Mucosa of gallbladder (tissue), 1 donor: Measurements from ENCODE around the gene PTPRD. TPM values are rescaled to one million over a fixed set of nuclear protein-coding genes. Genes with fewer than 3 reads are reported as not detected.
"Not testable (repeated sequence)": the region's sequence is repeated elsewhere in the genome, so short reads cannot be mapped to it uniquely, and the experiment has no call there.

Experiments used
- DNase-seq: peaks from one replicate; pipeline ENCODE4 v3.0.0-alpha.2; 2020; ENCODE audit warnings: low spot score
- total RNA-seq: library from RNA; stranded (reverse); gene quantifications from one replicate; pipeline ENCODE4 v1.2.1, GENCODE V29; 2021
- donor health status: DM: no; HTN: no; CAD: no.

PTPRD gene
- total RNA-seq, 1 donor from 2014 or later: 35.9 TPM

- DNase-seq: no peak
Measured at GRCh38 chr9:9970514-9970913, 642.3 kb downstream of the PTPRD start.

DNA sequence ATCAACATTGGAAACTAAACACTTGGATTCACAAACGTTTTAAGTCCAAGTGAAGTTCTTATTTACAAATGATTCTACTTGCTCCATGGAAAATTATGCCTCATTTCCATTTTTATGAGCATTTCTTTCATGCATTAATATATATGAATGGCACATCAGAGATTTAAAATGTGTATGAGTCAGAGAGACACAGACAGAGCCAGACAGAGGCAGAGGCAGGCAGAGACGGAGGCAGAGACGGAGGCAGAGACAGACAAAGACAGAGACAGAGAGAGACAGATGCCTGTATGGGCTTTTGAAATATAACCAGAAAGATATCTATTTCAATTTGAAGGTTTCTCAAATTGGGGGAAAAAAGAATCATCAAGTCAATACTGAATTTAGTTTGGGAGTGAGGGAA is 649.0 kb downstream of the PTPRD start:
- no peak for DNase-seq

GRCh38 chr9:9961934-9962333 is 650.9 kb downstream of the PTPRD start:
- no peak for DNase-seq

- no peak for DNase-seq
Measured at GRCh38 chr9:9961487-9961886, 651.3 kb downstream of the PTPRD start.

GRCh38 chr9:9951556-9952160 is 661.1 kb downstream of the PTPRD start:
- DNase-seq: no peak

DNA sequence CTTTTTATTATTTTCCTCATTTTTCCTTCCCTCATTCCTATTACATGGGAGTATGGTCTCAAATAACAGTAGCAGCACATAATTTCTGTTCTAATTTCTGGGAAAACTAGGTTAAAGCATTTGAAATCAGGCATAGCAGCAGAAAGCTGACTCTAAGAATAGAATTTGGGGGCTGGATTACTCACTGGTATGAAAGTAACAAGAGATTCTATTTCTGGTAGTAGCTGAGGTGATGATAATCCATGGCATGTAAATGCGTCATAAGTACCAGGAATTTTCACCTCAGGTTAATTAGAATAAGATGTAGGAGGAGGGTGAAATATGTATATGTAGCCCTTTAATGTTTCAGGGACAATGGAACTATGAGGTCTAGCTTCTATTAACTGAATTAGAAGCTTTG is 662.0 kb downstream of the PTPRD start:
- no peak for DNase-seq

DNA sequence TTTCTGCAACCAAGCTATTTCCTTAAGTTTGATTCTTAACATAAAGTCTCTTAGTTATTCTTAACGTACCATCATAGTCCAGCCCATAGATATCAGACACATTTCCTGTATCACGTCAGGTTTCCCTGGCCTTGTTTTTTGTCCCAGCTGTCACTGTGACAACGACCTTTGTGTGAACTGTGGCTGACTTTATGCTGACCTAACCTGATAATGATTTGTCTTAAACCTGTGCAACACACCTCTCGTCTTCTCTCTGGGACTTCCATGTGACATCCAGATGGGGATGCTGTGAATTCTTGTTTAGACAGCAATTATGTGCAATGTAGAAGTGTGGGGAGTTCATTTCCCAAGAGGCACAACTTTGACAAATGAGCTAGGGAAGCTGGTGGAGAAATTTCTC is 662.8 kb downstream of the PTPRD start:
- no peak for DNase-seq

DNA sequence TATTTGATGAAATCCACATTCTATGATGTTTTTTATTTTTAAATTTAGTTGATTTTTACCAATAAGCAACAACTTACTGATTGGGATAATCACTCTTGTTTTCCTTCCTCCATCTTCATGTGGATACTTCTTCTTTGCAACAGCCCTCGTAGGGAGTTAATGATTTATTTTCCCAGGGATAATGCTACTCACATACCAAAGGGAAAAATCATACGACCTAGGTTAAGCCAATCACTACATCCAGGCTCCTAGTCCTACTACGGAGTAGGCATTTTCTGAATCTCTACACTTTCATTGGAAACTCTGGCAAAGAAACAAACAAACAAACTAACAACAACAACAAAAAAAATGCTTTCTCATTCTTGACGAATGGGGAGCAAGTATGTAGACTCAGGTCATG is 663.4 kb downstream of the PTPRD start:
- no peak for DNase-seq

DNA sequence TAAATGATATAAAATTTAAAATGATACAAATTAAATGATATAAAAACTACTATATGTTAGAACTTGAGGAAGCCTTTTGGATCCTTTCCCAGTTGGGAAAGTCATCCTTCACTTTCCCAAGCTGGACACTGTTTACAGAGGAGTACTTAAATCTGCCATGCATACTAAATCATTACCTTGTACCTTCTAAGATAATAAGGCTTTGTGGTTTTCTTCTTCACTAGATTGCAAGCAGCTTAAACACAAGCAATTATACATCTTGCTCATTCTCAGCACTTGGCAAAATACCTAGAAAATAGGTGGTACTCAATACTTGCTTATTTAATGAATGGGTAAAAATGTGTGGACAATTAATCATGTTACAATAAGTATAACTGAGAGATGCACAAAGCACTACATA is 666.8 kb downstream of the PTPRD start:
- no peak for DNase-seq

DNA sequence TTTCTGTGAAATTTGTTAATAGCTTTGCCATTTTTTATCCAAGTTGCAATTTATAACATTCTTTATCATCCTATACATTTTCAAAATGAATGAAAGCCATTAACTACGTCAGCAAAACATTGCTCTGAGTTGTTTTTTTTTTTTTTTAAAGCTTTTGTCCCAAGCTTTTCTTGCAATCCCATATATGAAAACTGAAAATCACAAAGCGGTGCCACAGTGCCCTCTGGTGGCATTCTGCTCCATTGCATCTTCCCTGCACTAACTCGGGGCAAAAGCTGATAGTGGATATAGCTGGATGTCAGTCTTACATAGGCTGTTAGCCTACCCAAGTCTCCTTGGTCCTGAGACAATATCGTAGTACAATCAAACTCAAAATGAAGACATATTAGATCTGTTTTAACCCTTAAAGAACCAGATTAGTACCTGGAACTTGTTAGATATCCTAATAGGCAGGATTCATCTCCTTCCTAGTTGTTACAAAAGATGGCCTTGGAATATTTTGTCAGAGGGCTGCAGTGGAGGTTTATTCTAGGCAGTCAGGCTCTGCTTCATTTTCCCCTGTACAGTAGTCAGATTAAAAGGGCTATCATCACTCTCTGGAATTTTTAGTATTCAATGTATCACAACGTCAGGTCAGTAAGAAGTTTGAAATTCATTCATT is 669.9 kb downstream of the PTPRD start:
- DNase-seq: peak; percentile 50

GRCh38 chr9:9938432-9938831 is 674.4 kb downstream of the PTPRD start:
- no peak for DNase-seq

- DNase-seq: not testable (repeated sequence)
Measured at GRCh38 chr9:9931464-9931863, 681.3 kb downstream of the PTPRD start.

DNA sequence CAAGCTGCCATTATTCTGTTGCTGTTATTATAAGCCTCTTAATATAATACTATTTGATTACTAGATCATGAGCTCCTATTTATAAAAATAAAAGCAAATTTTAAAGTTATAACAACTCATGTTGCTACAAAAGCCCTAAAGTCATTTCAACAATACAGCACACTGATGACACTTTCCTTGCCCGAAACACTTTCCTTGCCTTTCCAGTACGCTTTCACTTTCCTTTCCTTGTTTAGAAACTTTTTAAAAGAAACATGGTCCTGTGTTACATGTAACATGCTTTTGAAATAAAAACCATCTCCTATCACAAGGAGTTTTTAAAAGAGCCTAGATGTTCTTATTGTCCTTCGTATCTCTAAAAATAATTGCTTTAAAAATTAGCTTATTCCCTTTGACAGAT is 688.4 kb downstream of the PTPRD start:
- DNase-seq: no peak

GRCh38 chr9:9921805-9922204 is 691.0 kb downstream of the PTPRD start:
- DNase-seq: no peak

DNA sequence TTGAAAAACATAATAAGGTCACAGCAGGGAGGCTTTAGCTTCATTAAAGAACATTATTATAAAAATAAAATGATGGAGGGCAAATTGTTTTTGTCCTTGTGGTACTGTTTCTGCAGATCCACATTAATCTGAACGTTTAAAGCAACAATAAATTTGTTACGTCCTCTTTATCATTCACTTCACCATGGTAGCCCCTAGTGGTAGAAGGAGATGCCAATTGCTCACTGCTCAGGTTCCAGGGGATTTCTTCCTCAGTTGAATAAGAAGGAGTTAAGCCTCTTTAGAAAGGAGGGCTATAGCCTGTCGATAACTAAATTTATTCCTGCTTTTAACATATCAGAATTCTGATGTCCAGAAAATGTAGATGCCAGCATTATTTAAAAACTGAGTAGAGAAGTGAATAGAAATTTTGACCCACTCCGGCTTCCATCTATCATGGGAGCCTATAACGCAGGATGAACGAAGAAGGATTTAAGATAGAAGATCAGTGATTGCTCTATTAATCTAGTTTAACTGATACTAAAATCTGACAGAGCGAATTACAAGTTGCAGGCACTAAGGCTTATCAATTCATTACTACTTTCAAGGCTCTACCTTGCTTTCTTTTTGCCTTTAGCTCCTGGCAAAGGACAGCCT is 692.3 kb downstream of the PTPRD start:
- DNase-seq: no peak

GRCh38 chr9:9919174-9919775 is 693.5 kb downstream of the PTPRD start:
- DNase-seq: no peak

DNA sequence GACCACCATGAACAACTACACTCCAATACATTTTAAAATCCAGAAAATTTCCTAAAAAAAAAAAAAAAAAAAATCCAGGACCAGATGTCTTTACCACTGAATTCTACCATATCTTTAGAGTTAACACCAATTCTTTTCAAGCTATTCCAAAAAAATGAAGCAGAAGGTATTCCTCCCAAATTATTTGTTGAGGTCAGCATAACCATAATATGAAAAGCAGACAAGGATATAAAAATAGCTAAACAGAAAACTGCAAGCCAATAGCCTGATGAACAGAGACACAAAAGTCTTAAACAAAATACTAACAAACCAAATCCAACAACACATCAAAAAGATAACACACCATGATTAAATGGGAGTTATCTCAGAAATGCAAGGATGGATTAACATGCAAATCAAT is 695.4 kb downstream of the PTPRD start:
- DNase-seq: no peak

DNA sequence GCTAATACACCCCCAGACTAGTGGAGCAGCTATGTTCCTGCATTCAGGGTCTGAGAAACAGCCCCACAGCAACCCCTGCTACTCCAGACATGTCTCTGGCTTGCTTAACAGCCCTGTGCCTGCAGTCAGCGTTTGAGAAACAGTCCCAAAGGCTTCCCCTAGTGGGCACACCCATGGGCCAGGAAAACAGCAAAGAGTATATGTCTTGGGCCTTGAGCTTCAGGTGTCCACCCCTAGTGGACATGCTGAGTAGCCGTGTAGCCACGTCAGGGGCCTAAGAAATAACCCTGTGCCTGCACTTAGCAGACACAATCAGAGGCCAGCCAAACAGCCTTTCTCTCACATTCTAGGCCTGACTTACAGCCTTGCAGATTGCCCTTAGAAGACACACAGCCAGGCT is 698.6 kb downstream of the PTPRD start:
- no peak for DNase-seq

- no peak for DNase-seq
Measured at GRCh38 chr9:9913276-9913832, 699.4 kb downstream of the PTPRD start.

DNA sequence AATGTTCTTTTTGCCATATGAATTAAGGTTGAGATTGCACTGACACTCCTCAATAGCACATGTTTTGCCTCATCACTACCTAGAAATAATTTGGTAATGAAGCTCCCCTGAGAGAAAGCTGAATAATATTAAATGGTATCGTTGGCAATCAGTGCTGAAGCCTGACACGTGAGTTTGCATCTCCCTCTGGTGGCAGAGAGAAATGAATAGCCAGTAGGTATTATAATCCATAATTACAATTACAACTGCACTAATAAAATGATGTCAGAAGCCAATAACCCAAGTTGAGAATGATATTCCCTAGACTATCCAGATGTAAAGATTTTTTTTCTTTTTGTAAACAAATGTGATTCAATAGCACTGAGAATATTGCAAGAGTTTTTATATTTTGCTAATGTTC is 700.3 kb downstream of the PTPRD start:
- no peak for DNase-seq

- DNase-seq: no peak
Measured at GRCh38 chr9:9905736-9906135, 707.1 kb downstream of the PTPRD start.

DNA sequence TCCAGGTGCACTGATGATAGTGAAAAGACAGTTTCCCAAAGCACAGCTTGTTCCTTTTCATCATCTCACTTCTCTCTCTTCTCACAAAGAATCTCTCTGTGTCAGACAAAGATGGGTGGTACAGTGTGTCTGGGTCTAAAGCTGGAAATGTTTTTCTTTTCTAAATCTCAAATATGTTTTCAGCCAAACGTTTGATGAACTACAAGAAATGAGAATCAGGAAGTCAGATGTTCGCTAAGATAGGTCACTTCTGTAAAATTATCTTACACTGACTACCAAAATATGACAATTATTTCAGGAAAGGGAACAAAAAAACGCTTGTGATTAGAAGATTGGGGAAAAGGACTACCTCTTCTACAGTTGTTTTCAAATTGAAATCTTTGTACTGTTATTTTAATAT is 708.8 kb downstream of the PTPRD start:
- no peak for DNase-seq

- DNase-seq: no peak
Measured at GRCh38 chr9:9901624-9902023, 711.2 kb downstream of the PTPRD start.
